GM19238 (cell line): ENCODE measurements around the gene DIMT1.

Source experiments
- DNase-seq: peaks from one replicate; pipeline ENCODE4 v3.0.0; 2011; ENCODE audit warnings: low spot score; ENCODE audit not compliant: insufficient read length

The DIMT1 gene

DNA sequence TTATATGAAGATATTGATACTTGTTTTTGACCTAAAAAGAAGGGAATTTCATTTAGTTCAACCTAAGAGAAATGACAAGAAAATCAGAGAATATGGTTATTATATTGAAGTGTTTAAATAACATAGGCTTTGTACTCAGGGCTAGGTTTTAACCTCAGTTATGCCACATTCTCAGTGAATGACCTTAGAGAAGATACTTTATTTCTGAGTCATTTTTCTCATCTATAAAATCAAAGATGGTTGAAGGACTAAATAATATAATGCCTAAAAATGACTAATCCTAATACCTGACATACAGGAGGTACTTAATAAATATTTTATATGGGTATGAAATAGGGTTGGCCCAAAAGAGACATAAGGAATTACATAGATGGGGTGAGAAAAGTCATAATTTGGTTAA is 32.3 kb downstream of the DIMT1 start:
- DNase-seq, result no peak

DNA sequence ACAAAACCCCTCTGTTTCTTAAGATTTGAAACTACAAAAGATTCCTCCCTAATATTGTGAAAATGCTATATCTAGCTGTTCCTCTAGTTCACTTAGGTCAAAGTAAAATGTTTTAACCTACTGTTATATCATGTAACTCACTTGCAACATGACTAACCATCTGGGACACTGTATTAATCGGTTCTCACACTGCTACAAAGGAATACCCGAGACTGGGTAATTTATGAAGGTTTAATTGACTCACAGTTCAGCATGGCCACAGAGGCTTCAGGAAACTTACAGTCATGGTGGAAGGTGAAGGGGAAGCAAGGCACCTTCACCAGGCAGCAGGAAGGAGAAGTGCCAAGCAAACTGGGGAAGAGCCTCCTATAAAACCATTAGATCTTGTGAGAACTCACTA is 34.7 kb downstream of the DIMT1 start:
- no peak for DNase-seq

DNA sequence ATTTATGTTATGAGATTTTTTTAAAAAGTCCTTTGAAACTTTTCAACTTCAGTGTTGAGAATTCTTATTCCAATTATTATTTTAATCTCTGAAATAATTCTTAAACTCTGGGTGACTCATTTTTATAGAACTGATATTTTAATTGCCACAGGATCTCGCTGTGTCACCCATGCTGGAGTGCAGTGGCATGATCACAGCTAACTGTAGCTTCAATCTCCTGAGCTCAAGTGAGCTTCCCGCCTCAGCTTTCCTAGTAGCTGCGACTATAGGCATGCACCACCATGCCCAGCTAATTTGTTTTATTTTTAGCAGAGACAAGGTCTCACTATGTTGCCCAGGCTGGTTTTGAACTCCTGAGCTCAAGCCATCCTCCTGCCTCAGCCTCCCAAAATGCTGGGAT is 41.0 kb downstream of the DIMT1 start:
- no peak for DNase-seq

DNA sequence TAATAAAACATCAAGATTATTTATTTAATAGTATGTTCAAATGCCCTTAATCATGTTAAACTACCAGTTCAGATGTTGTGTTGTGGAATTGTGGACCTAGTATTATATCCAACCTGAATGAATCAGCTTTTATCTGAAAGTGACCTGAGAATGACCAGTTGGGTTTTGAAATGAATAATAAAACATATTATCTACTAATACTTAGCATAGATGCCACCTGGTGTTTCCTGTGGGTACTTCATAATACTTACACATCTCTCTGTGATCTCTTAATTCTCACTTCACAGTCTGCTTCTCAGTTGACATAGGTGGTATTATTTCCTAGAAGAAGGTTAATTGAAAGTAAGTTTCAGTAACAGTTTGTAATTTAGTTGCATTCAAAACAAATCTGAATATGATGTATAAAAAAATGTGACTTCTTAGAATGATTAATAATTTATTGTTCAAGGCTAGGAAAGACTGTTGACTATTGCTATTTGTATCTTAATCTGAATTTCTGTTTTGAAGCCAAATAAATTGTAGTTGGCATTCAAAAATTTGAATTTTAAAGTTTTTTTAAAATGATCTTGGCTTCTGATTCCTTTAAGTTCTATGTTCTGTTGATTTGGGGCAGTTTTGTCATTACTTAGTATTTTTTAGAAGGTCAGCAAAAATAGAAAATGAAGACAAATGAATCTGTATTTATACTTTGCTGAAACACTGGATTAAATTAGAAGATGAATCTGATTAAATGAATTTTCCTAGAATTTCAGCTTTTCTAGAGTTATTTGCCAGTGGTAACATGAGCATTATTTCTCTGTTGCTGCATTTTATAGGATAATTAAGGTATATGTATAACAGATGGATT is 49.5 kb downstream of the DIMT1 start:
- DNase-seq, result no peak

DNA sequence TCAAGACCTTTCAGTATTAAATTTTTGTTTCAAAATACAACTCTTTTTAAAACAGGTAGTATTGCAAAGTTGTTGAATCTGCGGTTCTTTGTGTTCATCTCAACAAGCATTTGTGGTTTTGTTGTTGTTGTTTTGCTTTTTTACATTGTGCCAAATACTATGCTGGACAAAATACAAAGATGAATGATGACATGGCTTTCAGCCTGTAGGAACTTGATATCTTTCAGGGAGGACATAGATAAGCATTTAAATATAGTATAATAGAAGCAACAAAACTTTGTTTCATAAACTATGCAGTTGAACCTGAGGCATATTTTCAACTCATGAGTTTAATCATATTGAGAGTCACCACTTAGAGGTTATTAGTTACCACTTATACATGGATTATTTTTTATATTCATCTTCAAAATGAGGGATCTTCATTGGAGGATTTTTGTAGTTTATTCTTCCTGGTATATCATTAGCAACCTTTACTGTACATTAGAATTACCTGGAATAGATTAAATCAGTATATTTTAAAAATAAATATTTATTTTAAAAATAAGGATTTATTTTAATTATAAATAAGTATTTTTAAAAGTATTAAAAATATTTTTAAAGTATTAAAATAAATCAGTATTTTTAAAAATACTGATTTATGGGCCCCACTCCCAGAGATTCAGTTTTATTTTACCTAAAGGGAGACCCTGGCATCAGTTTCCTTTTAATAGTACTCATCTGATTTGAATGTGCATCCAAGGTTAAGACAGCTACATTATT is 54.8 kb downstream of the DIMT1 start:
- no peak for DNase-seq

DNA sequence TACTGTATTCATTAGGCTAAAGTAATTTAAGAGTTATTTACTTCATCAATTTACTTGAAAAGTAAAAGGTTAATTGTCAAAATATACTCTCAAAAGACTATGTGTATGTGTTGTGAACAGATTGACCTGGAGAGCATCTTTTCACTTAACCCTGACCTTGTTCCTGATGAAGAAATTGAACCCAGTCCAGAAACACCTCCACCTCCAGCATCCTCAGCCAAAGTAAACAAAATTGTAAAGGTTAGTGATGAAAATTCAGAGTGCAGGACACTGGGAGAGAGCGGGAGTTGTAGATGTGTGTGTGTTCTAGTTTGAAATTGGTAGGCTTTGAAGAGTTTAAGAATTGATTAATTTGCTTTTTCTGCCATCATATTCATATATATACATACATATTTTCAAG is 55.8 kb downstream of the DIMT1 start:
- no peak for DNase-seq

DNA sequence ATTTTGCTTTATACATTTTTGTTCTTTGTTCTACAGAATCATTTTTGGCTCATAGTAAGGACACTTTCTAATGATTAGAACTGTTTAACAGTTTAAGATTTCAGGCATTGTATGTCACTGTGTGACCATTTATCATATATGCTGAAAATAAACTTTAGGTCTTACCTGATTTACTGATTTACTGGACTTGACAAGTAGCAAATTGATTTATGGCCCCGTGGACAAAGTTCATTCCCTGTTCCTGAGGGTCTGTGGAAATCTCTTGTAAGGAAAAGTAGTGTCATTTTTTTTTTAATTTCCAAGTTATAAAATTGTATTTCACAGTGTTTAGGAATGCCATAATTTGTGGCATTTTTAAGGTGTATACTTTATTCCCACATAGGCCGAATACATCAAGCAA is 57.0 kb downstream of the DIMT1 start:
- no peak for DNase-seq

DNA sequence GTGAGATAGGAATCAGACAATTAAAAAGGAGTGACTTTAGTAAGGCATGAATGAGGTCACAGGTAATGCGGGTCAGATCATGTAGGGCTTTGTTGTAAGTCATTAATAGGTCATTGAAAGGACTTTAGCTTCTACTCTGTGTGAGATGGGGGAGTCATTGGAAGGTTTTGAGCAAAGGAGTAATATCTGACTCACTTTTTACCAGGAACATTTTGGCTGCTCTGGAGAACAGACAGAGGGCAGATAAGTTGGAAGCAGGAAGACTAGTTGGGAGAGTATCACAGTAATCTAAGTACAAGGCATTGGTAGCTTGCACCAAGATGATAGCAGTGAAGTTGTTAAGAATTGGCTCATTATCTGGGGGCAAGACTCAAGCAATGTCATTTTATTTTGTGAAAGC is 60.3 kb downstream of the DIMT1 start:
- DNase-seq, result no peak

DNA sequence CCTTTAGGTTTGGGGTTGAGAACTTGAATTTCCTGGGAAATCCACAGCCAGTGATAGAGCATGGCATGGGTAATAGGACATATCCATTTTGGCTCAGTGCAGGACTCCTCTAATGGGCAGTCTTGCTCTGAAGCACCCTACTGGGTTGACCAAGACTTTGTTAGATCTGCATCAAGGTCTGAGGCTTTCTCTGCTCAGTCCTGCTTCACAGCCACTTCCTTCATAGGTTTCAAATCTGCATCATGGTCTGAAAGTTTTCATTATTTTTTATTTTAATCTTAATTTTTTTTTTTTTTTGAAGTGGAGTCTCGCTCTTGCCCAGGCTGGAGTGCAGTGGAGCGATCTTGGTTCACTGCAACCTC is 61.2 kb downstream of the DIMT1 start:
- DNase-seq, result no peak

DNA sequence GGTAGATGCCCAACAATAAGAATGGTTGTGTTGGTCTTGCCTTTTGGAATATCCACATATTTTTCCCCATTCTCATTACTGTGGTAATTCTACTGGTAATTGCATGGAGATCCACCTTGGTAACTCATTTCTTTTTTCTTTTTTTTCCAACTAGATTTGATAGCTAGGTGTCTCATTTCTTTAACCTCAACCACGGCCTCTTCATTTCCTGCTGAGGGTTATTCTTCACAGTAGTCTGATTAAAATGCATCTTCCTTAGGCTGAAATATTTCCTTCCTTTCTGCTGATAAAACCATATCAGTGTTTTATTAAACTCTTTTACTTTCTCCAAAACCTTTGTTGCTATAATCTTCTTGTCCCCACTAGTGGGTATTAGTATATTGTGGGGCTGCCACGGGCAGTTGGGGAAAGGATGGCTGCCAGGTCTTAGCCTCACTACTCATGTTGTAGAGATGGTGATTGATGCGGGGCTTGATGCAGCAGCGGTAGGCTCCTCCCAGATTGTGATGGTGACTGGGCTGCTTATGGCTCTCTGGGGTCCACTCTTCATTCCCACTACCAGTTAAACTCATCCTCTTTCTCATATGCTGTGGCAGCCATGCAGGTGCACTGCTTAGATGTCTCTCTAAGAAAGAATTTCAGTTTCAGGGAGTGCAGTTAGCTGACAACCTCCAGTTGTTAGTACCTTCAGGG is 61.8 kb downstream of the DIMT1 start:
- DNase-seq, result no peak

DNA sequence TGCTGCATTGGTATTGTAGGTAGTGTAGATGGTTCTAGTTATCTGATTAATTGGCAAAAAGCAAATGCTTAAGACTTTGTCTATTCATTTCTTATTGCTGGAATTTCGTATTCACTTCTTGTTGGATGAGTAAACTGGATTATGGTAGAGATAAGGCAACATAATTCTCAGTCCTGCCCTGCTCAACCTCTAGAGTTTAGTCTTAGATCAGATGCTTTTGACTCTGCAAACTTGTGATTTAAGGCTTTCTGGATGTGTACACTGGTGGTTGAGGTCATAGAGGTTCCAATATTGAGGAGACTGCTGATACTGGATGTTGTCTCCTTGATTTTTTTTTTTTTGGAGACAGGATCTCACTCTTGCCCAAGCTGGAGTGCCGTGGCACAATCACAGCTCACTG is 62.7 kb downstream of the DIMT1 start:
- DNase-seq, result no peak

DNA sequence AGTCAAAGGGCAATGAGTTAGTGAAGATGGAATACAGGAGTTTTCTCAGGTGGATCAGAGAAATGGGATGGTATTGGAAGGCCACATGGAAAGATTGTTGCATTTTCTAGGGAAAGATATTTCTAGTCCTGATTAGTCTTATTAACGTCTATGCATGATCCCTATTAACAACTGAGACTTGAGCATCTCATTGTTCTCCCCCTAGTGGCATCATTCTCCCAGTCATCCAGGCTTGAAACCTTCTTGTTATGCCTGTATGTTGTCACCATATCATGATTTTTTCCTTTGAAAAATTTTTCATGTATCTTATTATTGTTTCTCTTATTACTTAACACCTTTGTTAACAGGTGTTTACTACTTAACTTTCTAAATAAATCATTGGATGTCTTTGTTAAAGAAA is 63.3 kb downstream of the DIMT1 start:
- DNase-seq, result no peak
